Kidney epithelial cell (primary cell): ENCODE results near the gene GOT1. TPM values are rescaled to one million over a fixed set of nuclear protein-coding genes. Genes with fewer than 3 reads are reported as not detected.

Experiments
- DNase-seq: peaks from one replicate; pipeline ENCODE4 v3.0.0-alpha.2; 2010; ENCODE audit warnings: low read depth
- H3K27me3 ChIP-seq: 2 replicates; pipeline ENCODE4 v1.6.0; 2011; ENCODE audit warnings: low read length; ENCODE audit not compliant: control insufficient read depth, insufficient read depth
- H3K36me3 ChIP-seq: 2 replicates; pipeline ENCODE4 v1.5.1; 2011; ENCODE audit warnings: low read length; ENCODE audit not compliant: control insufficient read depth, insufficient read depth
- H3K4me3 ChIP-seq: 2 replicates; pipeline ENCODE4 v1.5.1; 2011; ENCODE audit warnings: low read depth, mild to moderate bottlenecking, control low read depth, low read length
- total RNA-seq: library from RNA; depleted of rRNA; stranded (reverse); fragments of >200 nt; gene quantifications from 2 replicates; pipeline ENCODE4 v1.2.3, GENCODE V29; 2015
- TF ChIP-seq, protein P1 (sequence below): IDR thresholded peaks from 2 replicates; pipeline ENCODE4 v1.5.1; 2011; ENCODE audit warnings: mild to moderate bottlenecking, moderate library complexity, low read length, control low read depth, inconsistent platforms; ENCODE audit not compliant: insufficient read depth, poor library complexity, severe bottlenecking

The GOT1 gene
- total RNA-seq, 1 donor from 2014 or later: 73.7 TPM

DNA sequence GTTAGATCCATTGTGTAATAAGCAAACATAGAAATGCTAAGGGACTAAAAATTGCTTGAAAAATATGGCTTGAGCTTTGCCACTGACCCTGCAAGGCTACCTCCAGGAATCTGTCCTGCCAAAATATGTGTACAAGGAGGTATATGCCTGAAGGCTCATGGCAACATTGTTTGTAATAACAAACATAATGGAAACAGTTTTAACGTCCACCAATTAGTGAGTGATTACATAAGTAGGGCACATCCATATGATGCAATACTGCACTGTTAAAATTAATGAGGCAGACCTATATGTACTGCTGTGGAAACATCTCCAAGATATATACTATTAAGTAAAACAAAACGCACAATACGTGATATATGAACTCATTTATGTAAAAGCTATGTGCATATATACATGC, 13.1 kb upstream of the GOT1 start:
- TF ChIP-seq, protein P1, sequence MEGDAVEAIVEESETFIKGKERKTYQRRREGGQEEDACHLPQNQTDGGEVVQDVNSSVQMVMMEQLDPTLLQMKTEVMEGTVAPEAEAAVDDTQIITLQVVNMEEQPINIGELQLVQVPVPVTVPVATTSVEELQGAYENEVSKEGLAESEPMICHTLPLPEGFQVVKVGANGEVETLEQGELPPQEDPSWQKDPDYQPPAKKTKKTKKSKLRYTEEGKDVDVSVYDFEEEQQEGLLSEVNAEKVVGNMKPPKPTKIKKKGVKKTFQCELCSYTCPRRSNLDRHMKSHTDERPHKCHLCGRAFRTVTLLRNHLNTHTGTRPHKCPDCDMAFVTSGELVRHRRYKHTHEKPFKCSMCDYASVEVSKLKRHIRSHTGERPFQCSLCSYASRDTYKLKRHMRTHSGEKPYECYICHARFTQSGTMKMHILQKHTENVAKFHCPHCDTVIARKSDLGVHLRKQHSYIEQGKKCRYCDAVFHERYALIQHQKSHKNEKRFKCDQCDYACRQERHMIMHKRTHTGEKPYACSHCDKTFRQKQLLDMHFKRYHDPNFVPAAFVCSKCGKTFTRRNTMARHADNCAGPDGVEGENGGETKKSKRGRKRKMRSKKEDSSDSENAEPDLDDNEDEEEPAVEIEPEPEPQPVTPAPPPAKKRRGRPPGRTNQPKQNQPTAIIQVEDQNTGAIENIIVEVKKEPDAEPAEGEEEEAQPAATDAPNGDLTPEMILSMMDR: no peak

DNA sequence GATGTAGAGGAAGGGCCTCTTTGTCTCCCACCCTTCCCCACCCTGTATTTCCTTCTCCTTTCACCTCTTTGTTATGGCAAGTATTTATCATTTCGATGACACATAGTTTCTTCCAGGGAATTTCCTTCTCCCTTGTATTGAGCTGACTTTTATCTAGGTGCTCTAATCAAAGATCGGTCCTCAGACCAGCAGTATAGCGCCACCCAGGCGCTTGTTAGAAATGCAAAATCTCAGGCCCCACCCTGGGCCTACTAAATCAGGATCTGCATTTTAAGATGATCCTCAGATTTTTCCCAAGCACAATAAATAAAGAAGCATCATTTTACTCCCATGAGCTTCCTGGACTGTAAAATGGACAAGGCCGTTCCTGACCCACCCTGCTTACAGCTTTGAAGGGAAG, 12.0 kb upstream of the GOT1 start:
- peaks cover 8% of the 10 kb centered on the region for H3K27me3 ChIP-seq
- no peaks in the 10 kb centered on the region for H3K36me3 ChIP-seq
- DNase-seq: no peak
- H3K4me3 ChIP-seq: no peak overlapping the region
- TF ChIP-seq, protein P1: no peak

More for the DNA sequence above, 13.1 kb upstream of the GOT1 start:
- H3K4me3 ChIP-seq: no peak overlapping the region
- H3K27me3 ChIP-seq: peaks cover 10% of the 10 kb centered on the region
- H3K36me3 ChIP-seq: no peaks in the 10 kb centered on the region
- no peak for DNase-seq

DNA sequence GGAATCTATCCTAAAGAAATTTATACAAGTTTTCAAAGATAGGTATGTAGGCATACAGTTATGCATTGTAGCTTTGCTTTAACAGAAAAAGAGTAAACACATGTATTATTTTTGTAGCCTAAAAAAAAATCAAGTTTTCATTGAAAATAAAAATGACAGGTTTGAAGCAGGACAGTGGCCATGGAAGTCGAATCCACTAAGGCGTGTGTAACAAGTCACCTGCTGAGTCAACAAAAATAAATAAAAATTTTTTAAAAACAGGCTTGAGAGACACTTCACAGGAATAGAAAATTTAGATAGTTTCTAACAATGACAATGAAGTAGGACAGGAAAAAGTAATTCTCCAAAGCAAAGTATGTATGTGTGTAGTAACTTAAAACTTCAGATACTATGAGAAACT, 8.5 kb upstream of the GOT1 start:
- no peak for DNase-seq
- Histone ChIP-seq H3K36me3 (no peaks in the 10 kb centered on the region), H3K4me3 (no peak overlapping the region), H3K27me3 (no peaks in the 10 kb centered on the region)
- TF ChIP-seq, protein P1: no peak

DNA sequence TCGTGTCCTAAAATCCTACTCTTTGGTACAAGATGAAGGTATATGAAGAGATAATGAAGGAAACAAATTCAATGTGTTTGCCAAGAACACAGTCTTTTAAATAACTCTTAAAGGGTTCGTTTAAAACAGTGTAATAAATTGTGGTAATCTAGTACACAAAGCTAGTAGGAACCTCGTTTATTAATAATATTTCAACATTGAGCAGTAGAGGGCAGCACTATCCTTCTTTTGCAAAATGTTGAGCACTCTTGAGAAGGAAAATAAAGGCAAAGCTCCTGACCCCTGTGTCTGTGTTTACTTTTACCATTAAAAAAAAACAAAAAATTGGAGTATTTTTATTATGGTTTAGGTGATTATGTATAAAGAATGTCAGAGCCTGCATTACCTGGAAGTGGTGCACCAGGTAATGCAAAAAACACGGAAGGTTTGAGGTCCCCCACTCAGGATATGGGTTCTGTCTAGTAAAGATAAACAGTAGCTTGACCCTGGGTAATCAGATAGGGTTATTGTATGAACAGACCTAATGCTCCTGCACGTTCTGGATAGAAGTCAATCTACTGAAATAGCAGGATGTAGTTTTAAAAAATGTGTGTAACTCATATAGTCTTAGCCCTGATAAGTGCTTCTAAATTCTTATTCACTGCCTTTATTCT, 5.7 kb upstream of the GOT1 start:
- no peaks in the 10 kb centered on the region for H3K36me3 ChIP-seq
- TF ChIP-seq, protein P1: peak; percentile 33
- no peak for DNase-seq
- H3K4me3 ChIP-seq: no peak overlapping the region
- H3K27me3 ChIP-seq: no peaks in the 10 kb centered on the region

DNA sequence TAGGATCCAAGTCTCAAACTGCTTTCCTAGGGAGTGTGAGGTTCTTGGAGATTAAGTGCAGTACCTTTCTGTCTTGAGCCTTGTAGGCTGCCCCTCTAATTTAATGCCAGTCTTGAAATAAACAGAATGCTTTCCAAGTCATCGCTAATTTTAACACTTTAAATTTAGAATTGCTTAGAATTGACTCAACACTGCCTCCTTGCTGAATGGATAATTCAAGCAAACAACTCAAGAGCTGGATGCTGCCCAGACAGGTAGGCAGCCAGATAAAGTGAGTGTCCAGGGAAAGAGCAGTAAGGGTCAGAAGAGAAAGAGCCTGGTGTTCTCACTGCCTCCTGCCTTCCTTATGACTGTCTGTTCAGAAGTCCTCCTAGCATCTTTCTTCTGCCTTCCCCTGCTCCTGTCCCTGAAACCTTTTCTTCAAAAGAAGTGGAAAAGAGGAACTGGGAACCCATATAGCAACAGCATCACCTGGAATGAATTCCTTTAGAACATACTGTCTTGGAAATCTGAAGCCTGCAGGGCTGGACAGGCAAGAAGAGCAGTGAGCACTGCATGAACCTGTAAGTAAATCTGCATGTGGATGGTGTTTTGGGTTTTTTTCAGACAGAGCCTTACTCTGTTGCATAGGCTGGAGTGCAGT, 3.1 kb upstream of the GOT1 start:
- Histone ChIP-seq H3K27me3 (no peaks in the 10 kb centered on the region), H3K36me3 (no peaks in the 10 kb centered on the region), H3K4me3 (no peak overlapping the region)
- TF ChIP-seq, protein P1: peak; percentile 25
- no peak for DNase-seq
